ENCODE data around the gene ACP4.

Gene ACP4

DNA sequence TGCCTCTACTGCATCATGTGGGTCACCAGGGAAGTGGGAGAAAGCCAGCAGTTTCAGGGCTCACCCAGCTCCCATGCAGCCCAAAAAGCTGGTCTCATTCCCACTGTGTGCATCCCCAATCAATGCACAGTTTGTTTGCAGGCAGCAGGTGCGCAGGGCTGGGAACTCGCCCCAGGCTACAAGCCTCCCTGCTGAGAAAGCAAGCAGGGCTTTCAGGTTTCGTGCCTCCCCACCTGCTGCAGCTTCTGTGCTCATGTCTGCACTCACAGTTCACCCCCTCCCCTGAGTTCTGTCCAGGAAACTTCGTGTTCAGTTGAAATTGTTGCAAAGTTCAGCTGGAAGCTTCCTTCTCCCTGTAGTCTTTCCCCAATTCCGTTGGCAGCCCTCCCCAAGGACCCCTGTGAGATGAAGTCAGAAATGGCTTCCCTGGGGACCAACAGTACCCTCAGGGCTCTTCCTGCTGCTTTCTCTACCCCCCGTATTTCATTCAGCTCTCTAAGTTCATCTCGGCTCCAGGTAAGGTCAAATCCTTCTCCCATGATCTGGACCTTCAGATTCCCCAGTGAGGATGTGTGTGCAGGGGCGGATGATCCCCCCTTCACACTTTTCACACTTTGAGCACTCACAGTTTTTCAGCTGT, 54.2 kb downstream of the ACP4 start:
- no peak for DNase-seq (ENCODE audit: low spot score)
